CD1c-positive myeloid dendritic cell (primary cell): ENCODE results near the gene ADGRF1.
"Not testable (repeated sequence)": the region's sequence is repeated elsewhere in the genome, so short reads cannot be mapped to it uniquely, and the experiment has no call there.

Experiments used
- DNase-seq: peaks from one replicate; pipeline ENCODE4 v3.0.0-alpha.2; 2016; ENCODE audit errors: extremely low spot score

Gene ADGRF1

DNA sequence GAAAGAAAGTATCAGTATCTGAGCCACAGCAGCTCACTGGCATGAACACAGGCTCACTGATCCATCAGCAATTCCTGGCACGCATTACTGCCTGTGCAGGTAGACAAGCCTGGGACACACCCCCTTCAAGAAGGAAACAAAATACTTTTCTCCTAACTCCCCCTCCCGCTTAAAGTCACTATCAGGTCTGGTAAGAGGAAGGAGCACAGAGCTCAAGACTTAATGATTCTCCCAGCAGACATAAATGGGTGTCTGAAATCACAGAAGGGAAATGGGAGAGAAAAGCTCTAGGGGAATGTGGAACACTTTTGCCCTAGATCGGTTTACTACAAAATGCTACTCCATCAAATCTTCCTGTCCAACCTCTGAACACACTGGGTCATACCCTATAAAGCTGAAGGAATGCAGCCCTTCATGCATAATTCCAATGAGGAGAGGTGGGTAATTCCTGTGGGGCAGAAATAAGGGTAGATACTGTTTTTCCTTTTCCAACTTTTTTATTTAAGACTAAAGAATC lies at the start of gene ADGRF1:
Gene ADGRF1, minus strand, starts transcription at position 58 of the 517 bp plus-strand sequence. CDS start 13,271 bp downstream, outside the sequence.
- DNase-seq: no peak

- DNase-seq: no peak
Observed at GRCh38 chr6:47090881-47091280, 48.7 kb upstream of the ADGRF1 start.

- not testable (repeated sequence) for DNase-seq
Observed at GRCh38 chr6:47089473-47089872, 47.3 kb upstream of the ADGRF1 start.

DNA sequence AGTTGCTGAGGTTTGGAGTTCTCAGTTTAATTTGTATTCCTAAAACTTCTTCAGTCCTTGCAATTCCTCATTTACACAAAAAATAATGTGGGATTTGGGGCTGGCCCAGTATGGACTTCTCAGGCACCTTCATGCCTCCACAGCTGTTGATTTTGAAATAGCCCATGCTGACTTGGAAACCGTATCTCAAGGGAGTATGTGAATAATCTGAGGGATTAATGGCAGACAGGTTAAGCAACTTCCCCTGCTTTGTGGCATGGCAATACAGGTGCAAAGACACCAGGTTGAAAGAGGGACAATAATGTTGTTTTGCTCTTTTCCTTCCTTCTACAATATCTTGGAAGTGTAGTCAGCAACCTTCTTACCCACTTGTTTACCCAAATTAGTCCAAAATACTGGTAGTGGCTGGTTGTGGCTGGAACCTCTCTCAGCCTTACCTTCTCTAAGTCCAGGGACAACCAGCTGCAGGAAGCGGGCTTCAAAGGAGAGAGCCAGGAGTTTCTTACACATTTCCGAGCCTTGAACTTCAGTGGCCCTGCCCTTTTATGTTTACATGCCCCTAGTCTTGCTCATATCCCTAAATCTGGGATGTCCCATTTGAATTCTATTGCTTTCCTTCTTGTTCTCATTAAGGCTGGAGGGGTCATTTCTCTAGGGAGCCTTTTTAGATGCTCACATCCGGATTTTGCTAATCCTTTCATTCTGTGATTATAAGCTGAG lies 44.1 kb upstream of the ADGRF1 start:
- no peak for DNase-seq

- no peak for DNase-seq
Observed at GRCh38 chr6:47084610-47085009, 42.5 kb upstream of the ADGRF1 start.

DNA sequence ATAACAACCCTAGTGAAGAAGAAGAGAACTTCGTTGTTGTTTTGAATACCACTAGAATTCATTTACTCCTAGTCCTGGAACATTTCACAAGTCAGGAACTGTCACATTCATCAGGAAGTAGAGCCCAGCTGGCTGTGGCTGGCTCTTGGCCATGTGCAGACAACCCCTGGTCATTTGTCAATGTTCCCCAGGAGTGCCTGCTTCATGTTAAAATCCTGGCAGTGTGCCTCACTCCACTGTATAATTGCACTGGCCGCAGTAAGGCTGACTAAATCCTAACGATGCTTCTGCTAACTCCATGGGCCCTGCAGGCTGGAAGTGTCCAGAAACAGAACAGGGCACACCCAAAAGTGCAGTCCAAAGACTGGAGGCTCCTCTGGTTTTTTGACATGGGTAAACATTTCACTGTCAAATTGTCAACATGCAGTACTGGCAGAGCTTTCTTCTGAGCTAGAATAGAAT lies 41.5 kb upstream of the ADGRF1 start:
- DNase-seq: no peak

DNA sequence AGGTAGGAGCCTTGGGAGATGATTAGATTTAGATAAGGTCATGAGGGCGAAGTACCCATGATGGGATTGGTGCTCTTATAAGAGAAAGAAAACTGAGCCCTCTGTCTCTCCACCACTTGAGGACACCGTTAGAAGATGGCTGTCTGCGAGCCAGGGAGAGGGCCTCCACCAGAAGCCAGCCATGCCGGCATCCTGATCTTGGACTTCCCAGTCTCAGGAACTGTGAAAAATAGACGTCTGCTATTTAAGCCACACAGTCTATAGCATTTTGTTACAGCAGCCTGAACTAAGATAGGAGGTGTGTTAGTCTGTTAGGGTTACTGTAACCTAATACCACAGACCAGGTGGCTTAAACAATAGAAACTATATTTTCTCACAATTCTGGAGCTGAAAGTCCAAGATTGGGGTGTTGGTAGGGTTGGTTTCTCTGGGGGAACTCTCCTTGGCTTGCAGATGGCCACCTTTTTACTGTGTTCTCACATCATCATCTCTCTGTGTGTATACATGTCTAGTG lies 38.0 kb upstream of the ADGRF1 start:
- DNase-seq: no peak

DNA sequence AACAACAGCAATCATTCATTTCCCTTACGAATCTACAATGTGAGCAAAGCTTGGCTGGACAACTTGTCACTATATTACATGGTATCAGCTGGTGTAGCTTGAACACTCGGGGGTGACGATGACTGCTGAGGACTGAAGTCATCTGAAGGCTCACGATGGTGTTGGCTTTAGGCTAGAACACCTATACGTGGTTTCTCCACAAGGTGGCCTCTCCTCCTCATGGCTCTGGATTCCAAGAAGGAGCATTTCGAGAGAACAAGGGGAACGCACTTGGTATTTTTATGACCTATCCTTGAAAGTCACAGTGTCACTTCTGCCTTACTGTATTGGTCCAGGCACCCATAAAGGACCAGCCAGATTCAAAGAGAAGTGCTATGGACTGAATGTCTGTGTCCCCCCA lies 37.5 kb upstream of the ADGRF1 start:
- DNase-seq: no peak

DNA sequence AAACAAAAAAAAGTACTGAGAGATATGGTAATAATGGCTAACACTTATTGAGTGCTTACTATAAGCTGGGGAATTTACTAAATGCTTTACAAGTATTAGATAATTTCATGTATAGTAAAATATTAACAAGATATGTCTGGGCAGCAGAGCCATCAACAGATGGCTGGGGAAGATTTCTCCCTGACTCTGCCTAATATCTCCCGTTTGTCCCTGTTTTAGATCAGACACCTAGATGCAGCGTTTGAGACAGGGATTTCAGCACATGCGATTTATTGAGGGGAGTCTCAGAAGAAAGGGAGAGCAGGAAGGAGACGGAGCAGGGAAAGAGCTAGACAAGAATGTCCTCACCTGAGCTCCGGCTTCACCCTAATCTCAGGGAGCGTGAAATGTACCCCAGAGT lies 36.9 kb upstream of the ADGRF1 start:
- no peak for DNase-seq

DNA sequence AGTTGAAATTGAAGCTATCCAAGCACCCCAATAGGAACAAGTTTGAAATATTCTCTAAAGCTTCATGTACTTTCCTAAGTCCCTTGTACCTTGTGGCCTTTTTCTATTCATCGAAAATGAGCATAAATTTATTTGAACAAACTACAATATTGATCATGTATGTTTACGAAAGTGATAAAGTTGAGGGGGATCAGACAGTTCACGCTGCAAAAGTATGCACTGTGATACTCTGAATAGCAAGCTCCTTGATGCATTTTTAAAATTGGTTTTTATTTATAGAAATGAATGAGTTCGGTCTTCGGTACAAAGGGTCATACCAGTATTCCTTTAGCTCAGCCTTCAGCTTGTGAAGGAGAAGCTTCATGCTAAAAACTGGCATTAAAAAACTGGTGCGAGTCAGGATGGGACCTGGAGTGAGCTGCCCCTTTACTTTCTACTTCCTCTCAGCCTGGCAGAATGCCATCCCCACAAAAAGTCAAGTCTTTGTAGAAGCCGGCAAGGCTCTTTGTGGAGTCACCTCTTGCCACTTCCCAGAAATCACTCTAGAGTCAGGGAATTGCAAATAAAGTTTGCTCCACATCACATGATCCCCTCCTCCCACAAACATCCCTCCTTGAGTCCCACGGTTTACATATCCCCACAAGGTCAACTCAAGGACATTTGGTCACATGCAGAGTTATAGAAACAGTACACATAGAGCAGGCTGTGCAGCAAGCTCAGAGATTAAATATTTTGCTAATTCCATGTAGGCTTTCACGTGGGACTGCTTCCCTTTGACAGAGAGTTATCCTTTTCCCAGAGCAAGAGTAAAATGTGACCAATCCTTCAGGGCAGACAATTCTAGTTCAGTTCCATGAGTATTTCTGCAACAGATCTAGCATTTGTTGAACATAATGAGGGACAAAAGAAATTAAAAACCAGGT lies 34.6 kb upstream of the ADGRF1 start:
- peak; percentile 41 for DNase-seq

- DNase-seq: no peak
Observed at GRCh38 chr6:47075741-47076421, 33.7 kb upstream of the ADGRF1 start.

GRCh38 chr6:47075168-47075567 lies 33.0 kb upstream of the ADGRF1 start:
- DNase-seq: no peak

- DNase-seq: no peak
Observed at GRCh38 chr6:47073125-47074110, 31.3 kb upstream of the ADGRF1 start.

DNA sequence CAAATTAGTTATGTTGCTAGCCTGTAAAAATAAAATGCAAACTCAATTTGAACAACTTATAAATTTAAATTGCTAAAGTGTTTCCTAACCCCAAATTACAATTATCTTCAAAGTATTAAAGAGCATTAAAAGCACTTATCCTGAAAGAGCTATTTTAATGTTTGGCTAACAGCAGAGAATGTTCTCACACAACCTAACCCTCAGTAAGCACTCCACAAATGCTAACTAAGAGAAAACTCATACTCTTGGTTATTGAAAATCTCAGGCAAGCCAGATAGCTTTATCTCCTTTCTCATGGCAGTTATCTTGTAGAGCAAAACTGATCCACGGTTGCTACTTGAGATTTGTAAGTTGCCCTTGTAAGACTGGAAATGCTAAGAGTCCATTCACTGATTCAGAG lies 30.5 kb upstream of the ADGRF1 start:
- DNase-seq: no peak

DNA sequence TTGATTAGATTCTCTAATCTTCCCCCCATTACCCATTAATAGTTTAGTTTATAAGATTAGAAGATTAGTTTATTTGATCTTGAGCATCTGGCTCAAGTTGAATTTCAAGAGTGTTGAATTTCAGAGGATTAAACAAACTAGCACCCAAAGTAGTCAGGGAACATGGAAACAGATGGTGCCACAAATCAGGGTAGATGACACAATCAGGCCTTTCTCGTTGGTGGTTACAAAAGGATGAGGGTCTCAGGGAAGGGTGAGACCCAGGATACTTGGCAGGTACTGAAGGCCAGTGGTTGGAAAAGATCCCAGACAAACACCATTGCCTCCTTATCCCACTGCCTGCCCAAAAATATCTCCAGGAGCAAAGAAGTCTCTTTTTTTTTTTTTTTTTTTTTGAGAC lies 29.5 kb upstream of the ADGRF1 start:
- DNase-seq: no peak

GRCh38 chr6:47070461-47070860 lies 28.3 kb upstream of the ADGRF1 start:
- DNase-seq: no peak

DNA sequence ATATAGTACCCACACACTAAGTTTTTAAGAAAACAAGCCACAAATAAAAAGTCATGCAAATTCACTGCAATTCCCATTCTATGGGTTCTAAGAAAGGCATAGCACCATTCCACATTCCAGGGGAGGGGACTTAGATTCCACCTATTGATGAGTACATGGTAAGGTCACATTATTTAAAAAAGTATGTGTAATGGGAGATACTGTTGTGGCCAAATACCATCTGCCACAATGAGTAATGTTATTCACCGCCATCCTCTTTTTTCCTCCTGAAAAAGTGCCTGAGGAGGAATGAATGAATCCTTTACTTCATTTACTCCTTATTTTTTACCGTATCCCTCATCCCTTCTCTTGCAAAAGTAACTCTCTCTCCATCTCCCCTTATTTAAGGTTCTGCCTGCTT lies 27.0 kb upstream of the ADGRF1 start:
- no peak for DNase-seq

- DNase-seq: no peak
Observed at GRCh38 chr6:47066418-47066817, 24.3 kb upstream of the ADGRF1 start.

DNA sequence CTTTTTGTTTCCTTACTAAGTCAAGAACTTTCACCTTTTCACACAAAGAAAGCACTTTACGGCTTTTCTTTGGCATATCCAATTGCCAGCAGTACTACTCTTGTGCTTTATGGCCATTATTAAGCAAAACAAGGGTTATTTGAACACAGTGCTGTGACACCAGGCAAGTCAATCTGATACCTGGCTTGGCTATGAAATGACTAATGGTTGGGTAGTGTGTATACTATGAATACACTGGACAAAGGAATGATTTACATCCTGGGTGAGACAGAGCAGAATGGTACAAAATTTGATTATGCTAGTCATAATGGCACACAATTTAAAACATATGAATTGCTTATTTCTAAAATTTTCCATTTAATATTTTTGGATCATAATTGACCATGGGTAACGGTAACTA lies 22.1 kb upstream of the ADGRF1 start:
- DNase-seq: no peak

GRCh38 chr6:47062346-47062745 lies 20.2 kb upstream of the ADGRF1 start:
- no peak for DNase-seq
